ENCODE data around the gene CASKIN2. TPM values are rescaled to one million over a fixed set of nuclear protein-coding genes. Genes with fewer than 3 reads are reported as not detected.
A peak's percentile ranks its signal among the peaks of the same experiment; 100 is the strongest.

Gene CASKIN2
- total RNA-seq, 1 donor from 2014 or later = 34.3 TPM

DNA sequence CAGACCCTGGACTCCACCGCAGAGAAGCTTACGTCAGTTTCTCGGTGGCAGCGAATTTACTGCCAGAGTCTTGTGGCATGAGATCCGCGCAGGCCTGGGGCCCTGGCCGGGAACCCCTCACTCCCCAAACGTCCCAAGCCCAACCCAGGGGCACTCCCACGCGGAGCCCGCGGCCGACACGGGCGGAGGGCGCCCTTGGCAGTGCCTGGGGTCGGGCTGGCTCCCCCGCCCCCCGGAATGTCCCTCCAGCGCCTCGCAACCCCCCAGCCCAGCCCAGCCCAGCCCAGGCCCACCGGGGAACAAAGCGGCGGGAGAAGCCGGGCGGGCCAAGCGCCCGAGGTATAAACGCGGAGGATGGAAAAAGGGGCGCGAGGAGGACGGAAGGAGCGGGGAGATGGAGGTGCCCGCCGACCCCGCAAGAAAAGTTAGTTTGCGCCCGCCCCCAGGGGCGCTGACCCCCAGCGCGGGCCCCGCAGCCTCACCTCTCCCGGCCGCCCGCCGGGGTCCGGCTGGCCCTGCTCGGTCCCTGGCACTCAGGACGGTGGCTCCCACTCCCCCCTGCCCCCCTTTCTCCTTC lies 330 bp downstream of the CASKIN2 start:
- TF ChIP-seq, protein P1, sequence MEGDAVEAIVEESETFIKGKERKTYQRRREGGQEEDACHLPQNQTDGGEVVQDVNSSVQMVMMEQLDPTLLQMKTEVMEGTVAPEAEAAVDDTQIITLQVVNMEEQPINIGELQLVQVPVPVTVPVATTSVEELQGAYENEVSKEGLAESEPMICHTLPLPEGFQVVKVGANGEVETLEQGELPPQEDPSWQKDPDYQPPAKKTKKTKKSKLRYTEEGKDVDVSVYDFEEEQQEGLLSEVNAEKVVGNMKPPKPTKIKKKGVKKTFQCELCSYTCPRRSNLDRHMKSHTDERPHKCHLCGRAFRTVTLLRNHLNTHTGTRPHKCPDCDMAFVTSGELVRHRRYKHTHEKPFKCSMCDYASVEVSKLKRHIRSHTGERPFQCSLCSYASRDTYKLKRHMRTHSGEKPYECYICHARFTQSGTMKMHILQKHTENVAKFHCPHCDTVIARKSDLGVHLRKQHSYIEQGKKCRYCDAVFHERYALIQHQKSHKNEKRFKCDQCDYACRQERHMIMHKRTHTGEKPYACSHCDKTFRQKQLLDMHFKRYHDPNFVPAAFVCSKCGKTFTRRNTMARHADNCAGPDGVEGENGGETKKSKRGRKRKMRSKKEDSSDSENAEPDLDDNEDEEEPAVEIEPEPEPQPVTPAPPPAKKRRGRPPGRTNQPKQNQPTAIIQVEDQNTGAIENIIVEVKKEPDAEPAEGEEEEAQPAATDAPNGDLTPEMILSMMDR (IDR thresholded peaks at IDR 0.05; ENCODE audit: borderline replicate concordance) = no peak
- H3K4me1 ChIP-seq = peaks cover 80% of the 10 kb centered on the region
- H3K9me3 ChIP-seq (replicated peaks) = no peaks in the 10 kb centered on the region
- H3K27me3 ChIP-seq (ENCODE audit: low read depth) = no peaks in the 10 kb centered on the region
- peak overlapping the region; percentile 96 for H3K27ac ChIP-seq (replicated peaks)
- H3K36me3 ChIP-seq = peaks cover 32% of the 10 kb centered on the region
- DNase-seq = no peak
- peak overlapping the region; percentile 95 for H3K4me3 ChIP-seq
- intact Hi-C loops (cut with micrococcal nuclease) = loop anchor here (10.0 kb wide), 1 partner anchor 90 kb away; no protein-coding TSS in a partner anchor

DNA sequence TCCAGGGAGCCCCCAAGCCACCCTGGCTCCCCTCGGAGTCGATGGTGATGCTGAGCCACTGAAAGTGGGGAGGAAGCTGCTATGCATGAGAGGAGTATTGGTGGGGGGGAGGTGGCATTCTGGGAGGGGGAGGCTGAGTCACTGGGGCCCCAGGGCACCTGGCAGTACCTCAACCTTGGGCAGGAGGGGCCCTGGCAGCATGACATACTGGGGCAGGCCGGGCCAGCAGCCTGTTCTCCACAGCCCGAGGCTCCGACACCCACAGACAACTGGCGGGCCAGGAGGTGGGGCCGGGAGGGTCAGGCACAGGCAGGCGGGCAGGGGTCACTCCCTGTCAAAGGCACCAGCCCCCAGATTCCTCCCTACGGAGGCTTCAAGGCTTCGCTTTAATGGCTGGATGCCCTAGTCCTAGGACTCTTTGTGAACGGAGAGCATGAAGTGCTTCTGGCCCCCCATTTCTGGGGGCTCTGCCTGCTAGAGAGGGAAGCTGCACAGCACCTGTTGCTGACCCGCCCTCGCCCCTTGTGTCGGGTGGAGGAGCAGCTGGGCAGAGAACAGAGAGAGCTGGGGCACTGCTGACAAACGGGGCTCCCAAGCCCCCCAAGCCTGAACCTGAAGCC lies 928 bp downstream of the CASKIN2 start:
- Histone ChIP-seq H3K4me3 (peak overlapping the region; percentile 95), H3K9me3 (replicated peaks) (no peaks in the 10 kb centered on the region), H3K27me3 (ENCODE audit: low read depth) (no peaks in the 10 kb centered on the region), H3K4me1 (peaks cover 86% of the 10 kb centered on the region), H3K27ac (replicated peaks) (peak overlapping the region; percentile 96), H3K36me3 (peaks cover 32% of the 10 kb centered on the region)
- DNase-seq = no peak
- intact Hi-C loops (cut with micrococcal nuclease) = loop anchor here (10.0 kb wide), 1 partner anchor 90 kb away; no protein-coding TSS in a partner anchor
- TF ChIP-seq, protein P1 (IDR thresholded peaks at IDR 0.05; ENCODE audit: borderline replicate concordance) = no peak

DNA sequence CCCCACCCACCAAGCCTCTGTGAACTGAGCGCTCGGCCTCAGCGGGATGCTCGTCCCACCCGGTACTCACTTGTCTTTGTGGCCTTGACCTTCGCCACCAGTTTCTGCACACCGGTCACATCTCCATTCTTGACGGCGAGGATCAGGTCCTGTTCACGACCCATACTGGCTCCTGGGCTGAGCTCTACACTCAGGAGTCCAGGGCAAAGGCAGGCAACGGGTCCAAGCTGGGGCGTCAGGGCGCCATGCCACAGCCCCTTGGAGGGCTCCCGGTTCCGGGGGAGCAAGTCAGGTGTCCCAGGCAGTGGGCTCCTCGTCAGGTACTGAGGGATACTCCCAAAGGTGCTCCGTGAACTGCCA lies 1.7 kb downstream of the CASKIN2 start:
- no peak for DNase-seq
- intact Hi-C loops (cut with micrococcal nuclease) = loop anchor here (10.0 kb wide), 1 partner anchor 89 kb away; no protein-coding TSS in a partner anchor
- H3K36me3 ChIP-seq = peaks cover 35% of the 10 kb centered on the region
- H3K27me3 ChIP-seq (ENCODE audit: low read depth) = no peaks in the 10 kb centered on the region
- no peaks in the 10 kb centered on the region for H3K9me3 ChIP-seq (replicated peaks)
- H3K27ac ChIP-seq (replicated peaks) = peak overlapping the region; percentile 96
- peak overlapping the region; percentile 95 for H3K4me3 ChIP-seq
- peaks cover 94% of the 10 kb centered on the region for H3K4me1 ChIP-seq
- TF ChIP-seq, protein P1 (IDR thresholded peaks at IDR 0.05; ENCODE audit: borderline replicate concordance) = no peak

DNA sequence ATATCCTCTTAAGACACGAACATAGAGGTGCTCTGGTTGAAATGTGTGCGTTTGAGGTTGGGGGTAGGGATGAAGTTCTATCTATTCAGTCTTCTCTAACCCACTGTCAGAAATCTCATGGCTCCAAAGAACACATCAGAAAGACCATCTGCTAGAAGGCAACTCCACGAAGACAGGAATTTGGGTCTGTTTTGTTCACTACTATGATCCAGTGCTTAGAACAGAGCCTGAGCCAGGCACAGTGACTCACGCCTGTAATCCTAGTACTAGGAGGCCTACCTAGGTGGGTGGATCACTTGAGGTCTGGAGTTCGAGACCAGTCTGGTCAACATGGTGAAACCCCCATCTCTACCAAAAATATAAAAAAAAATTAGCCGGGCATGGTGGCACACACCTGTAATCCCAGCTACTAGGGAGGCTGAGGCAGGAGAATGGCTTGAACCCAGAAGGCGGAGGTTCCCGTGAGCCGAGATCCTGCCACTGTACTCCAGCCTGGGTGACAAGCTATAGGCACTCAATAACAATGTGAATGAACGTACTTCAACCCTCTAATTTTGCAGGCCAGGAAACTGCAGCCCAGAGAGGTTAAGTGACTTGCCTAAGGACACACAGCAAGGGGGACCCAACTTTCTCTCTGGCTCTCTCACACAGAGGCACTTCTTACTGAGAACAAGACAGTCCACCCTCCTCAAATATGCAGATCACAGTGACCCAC lies 2.3 kb downstream of the CASKIN2 start:
- Histone ChIP-seq H3K4me1 (peaks cover 96% of the 10 kb centered on the region), H3K4me3 (peak overlapping the region; percentile 95), H3K27ac (replicated peaks) (peak overlapping the region; percentile 96), H3K27me3 (ENCODE audit: low read depth) (no peaks in the 10 kb centered on the region), H3K9me3 (replicated peaks) (no peaks in the 10 kb centered on the region), H3K36me3 (peaks cover 38% of the 10 kb centered on the region)
- intact Hi-C loops (cut with micrococcal nuclease) = loop anchor here (10.0 kb wide), 1 partner anchor 88 kb away; no protein-coding TSS in a partner anchor
- TF ChIP-seq, protein P1 (IDR thresholded peaks at IDR 0.05; ENCODE audit: borderline replicate concordance) = no peak
- DNase-seq = no peak

DNA sequence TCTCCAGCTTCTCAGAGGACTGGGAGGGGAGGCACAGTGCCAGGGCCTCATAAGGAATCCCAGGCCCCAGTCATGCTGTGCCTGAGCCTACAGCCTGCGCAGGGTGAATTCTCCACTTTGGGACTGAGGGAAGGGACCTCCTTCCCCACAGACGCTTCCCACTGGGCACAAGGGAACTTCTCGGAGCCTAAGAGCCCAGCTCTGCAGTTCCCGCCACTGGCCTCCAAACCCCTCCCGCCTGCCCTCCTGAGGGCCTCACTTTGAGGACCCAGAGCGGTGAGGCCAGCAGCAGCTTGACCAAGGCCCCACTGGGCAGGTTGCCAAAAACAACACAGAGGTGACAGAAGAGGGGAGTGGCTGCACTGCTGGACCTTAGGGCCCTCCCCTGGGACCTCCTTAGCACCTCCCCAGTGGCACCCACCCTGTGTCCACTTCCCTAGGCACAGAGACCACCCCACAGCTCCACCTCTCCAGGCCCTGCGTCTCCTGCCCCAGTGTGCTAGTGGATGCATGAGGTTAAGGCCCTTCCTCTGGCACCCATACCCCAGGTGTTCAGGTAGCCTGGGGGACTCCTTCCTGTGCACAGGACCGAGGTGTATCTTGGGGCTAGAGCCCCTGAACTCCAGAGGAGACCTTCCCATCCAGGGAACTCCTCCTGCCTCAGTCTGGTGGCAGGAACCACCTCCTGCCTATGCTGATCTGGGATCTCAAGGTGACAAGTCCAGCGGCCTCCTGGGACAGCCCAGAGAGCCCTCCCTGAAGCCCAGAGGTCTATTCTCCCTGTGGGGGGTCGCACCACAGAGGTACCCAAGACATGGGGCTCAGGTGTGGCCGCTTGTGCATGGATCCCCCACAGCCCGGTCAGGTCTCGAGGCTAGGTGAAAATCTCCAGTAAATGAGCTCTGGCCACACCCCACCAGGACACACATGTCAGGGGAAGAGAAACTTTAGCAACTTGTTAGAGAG lies 3.4 kb downstream of the CASKIN2 start:
- H3K4me3 ChIP-seq = peak overlapping the region; percentile 95
- peaks cover 96% of the 10 kb centered on the region for H3K4me1 ChIP-seq
- peaks cover 48% of the 10 kb centered on the region for H3K36me3 ChIP-seq
- H3K27me3 ChIP-seq (ENCODE audit: low read depth) = no peaks in the 10 kb centered on the region
- H3K27ac ChIP-seq (replicated peaks) = peak overlapping the region; percentile 96
- TF ChIP-seq, protein P1 (IDR thresholded peaks at IDR 0.05; ENCODE audit: borderline replicate concordance) = no peak
- intact Hi-C loops (cut with micrococcal nuclease) = loop anchor here (10.0 kb wide), 1 partner anchor 87 kb away; no protein-coding TSS in a partner anchor
- DNase-seq = peak; percentile 62
- no peaks in the 10 kb centered on the region for H3K9me3 ChIP-seq (replicated peaks)
